GM12864 (cell line): ENCODE data around the gene LILRA5.

Experiments
- DNase-seq: peaks from one replicate; pipeline ENCODE4 v3.0.0-alpha.2; 2011; ENCODE audit warnings: low read depth
- H3K4me3 ChIP-seq: 2 replicates; pipeline ENCODE4 v1.5.1; 2011; ENCODE audit warnings: mild to moderate bottlenecking, low read depth, low read length, control low read depth
- CTCF ChIP-seq: IDR thresholded peaks from 2 replicates; pipeline ENCODE4 v1.5.1; 2011; ENCODE audit warnings: low read depth, mild to moderate bottlenecking, moderate library complexity, low read length, control low read depth, inconsistent platforms; ENCODE audit errors: missing control alignments

Gene LILRA5

GRCh38 chr19:54339646-54340358 is 26.8 kb upstream of the LILRA5 start:
- no peak for TF ChIP-seq CTCF
- no peak for DNase-seq
- no peak overlapping the region for H3K4me3 ChIP-seq

- TF ChIP-seq CTCF = no peak
- no peak for DNase-seq
- no peak overlapping the region for H3K4me3 ChIP-seq
Observed at GRCh38 chr19:54338521-54338920, 25.6 kb upstream of the LILRA5 start.

- H3K4me3 ChIP-seq = no peak overlapping the region
- DNase-seq = no peak
Observed at GRCh38 chr19:54337858-54338230, 24.9 kb upstream of the LILRA5 start.

GRCh38 chr19:54336893-54337857 is 24.2 kb upstream of the LILRA5 start:
- DNase-seq = no peak
- H3K4me3 ChIP-seq = no peak overlapping the region
- no peak for TF ChIP-seq CTCF

More at GRCh38 chr19:54337858-54338230, 24.9 kb upstream of the LILRA5 start:
- no peak for TF ChIP-seq CTCF

GRCh38 chr19:54335979-54336892 is 23.3 kb upstream of the LILRA5 start:
- no peak for DNase-seq
- no peak overlapping the region for H3K4me3 ChIP-seq
- no peak for TF ChIP-seq CTCF

- TF ChIP-seq CTCF = no peak
- H3K4me3 ChIP-seq = no peak overlapping the region
- no peak for DNase-seq
Observed at GRCh38 chr19:54335164-54335563, 22.2 kb upstream of the LILRA5 start.
